Spleen (tissue), 7 donors: ENCODE results near the gene AKAP12.

Source experiments
- CTCF ChIP-seq, 11 experiments: fragments of 200-600 bp in 7 of 11; fragments of 450-650 bp in 4 of 11; sonication (generic) in 4 of 11; IDR thresholded peaks in 8 of 11; conservative IDR thresholded peaks in 3 of 11; 1 replicate in 7 of 11; 2 replicates in 4 of 11; pipeline versions ENCODE4 v1.4.0 to v1.8.0; 2016 to 2021; ENCODE audit warnings: antibody characterized with exemption in 11 of 11, inconsistent platforms in 4 of 11, mild to moderate bottlenecking in 1 of 11
- POLR2A ChIP-seq, 3 donors: fragments of 450-650 bp; IDR thresholded peaks; one replicate each; pipeline ENCODE4 v1.5.1; 2017; ENCODE audit warnings: antibody characterized with exemption in 3 of 3, mild to moderate bottlenecking in 1 of 3
- POLR2AphosphoS5 ChIP-seq, 3 donors: sonication (generic); formaldehyde crosslinking; IDR thresholded peaks; one replicate each; pipeline ENCODE4 v1.5.1; 2017; ENCODE audit warnings: antibody characterized with exemption in 3 of 3
- donor health status: DM: no; HTN: no; CAD: no; lungs with moderate emphysema.
- donor health status: DM: no; HTN: no; CAD: no.
- donor health status: DM: no; HTN: no; CAD: no.

GRCh38 chr6:151197556-151197955 is 42.2 kb upstream of the AKAP12 start:
- TF ChIP-seq CTCF (IDR thresholded peaks at IDR 0.05 in 8 of 11, conservative IDR thresholded peaks at IDR 0.05 in 3 of 11) = no peak
- TF ChIP-seq POLR2AphosphoS5 (IDR thresholded peaks at IDR 0.05) = no peak
- no peak for TF ChIP-seq POLR2A (IDR thresholded peaks at IDR 0.05)
